Erythroblast (primary cell): ENCODE data around the gene SERPINA4.

Experiments
- DNase-seq, 2 experiments: peaks; one replicate each; lab custom pipeline; 2025; lab: John Stamatoyannopoulos, UW
- GATA1 ChIP-seq: IDR thresholded peaks from 2 replicates; pipeline ENCODE4 v1.6.1; 2011; ENCODE audit warnings: low read depth, mild to moderate bottlenecking, control low read depth, low read length, moderate library complexity
- POLR2A ChIP-seq: IDR thresholded peaks from 2 replicates; pipeline ENCODE4 v1.6.1; 2011; ENCODE audit warnings: mild to moderate bottlenecking, low read length

Gene SERPINA4

DNA sequence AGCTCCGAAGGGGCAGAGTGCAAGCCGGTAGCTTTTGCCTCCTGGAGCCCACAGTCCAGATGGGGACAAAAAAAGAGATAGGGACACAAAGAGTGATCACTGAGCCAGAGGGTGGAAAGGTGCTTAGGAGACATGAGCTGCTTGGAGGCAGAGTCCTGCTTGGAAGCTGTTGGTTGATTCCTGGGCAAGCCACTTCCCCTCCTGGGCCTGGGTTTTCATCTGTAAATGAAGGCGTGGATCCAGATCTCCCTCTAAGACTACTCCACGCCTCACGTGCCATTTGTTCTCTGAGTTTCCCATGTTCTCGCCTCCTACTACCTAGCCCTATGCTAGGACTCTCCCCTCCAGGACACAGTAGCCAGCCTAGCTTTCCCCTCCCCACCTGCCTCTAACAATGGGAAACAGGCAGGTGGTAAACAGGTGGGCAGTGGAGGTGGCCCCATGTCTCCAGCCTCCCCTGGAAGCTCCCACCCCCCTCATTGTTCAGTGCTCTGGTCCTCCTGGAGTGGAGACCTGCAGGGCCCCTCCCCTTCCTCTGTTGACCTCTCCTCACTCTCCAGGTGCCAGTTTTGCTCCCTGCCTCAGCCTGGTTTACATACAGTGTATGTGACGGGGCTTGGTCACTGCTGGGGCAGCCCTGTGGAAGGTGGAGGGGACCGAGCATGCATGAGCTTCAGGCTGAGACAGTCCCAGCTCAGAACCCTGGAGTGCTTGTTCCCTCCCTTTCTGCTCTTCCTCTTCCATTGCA is 54.8 kb downstream of the SERPINA4 start:
- DNase-seq = no peak
- TF ChIP-seq GATA1 = no peak
- TF ChIP-seq POLR2A = no peak

DNA sequence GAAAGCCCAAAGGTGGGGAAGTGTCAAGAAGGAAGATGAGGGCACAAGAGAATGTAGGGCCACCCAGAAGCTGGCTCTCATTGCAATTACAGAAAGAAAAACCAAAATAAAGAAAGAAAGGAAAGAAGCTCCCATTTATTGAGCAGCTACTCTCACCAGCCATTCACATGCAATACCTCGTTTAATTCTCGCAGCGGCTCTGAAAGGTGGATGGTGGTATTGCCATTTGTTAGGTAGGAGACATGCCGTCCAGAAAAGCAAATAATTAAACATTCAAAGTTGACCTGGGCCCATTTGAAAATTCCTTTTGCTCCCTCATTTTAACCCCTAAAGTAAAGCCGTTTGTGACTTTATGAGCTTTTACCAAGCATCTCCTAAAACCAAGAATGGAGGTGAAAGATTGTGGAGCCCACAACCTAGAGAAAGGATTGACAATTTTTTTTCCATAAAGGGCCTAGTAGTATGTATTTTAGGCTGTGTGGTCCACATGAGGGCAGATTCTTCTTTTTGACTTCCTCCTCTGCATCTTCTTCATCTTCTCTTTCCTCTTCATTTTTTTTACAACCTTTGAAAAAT is 56.2 kb downstream of the SERPINA4 start:
- DNase-seq = no peak
- no peak for TF ChIP-seq GATA1
- no peak for TF ChIP-seq POLR2A

DNA sequence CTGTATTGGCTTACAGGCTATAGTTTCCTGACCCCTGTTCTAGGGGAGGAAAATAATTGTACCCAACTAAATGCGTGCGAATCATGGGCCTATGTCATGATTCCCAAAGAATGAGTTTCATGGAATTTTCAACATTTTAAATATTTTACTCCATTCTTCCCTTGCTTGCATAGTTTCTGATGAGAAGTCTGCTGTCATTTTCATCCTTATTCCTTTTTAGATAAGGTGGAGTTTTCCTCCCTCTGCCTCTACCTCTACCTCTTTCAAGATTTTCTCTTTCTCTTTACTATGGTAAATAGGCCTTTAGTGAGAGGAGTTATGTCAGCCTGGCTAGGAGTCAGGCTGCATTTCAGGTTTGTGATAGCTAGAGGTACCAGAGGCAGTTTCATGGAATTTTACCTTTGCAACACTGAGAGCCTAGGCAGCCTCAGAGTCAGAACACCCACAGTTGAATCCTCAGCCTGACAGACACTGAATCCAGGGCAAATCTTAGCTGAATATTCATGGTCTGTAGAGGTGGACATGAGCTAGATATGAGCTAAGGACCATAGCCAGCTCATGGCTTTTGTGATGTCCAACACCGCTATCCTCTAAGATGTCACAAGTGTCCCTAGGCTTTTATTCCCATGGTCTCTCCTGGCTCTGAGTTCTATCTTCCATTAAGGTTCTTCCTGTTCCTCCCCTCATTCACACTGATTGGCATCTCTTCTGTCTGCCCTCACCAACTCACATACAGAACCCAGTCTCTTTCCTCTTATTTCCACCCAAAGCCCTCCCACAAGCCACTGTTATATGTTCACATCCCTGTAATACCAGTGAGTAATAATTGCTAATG is 57.0 kb downstream of the SERPINA4 start:
- no peak for DNase-seq
- TF ChIP-seq POLR2A (no peak), GATA1 (no peak)

DNA sequence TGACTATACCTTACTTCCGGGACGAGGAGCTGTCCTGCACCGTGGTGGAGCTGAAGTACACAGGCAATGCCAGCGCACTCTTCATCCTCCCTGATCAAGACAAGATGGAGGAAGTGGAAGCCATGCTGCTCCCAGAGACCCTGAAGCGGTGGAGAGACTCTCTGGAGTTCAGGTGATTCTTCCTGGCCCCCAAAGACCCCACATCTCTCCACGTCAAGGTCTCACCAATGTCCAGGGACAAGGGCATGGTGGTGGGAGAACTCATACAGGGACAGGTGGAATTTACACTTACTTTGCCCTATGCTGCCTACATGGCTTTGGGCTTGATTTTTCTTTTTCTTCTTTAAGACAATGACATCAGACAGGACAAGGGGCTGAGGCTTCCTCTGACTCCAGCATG is 58.1 kb downstream of the SERPINA4 start:
- no peak for DNase-seq
- no peak for TF ChIP-seq GATA1
- TF ChIP-seq POLR2A = no peak
